Raji (cell line): Measurements from ENCODE around the gene ZBTB42.

Experiments
- POLR2A ChIP-seq: IDR thresholded peaks from 2 replicates; pipeline ENCODE4 v1.6.1; 2011; ENCODE audit warnings: low read depth, low read length, control low read depth; ENCODE audit not compliant: insufficient read depth

Gene ZBTB42

GRCh38 chr14:104766256-104766862, 34.5 kb upstream of the ZBTB42 start:
- TF ChIP-seq POLR2A = no peak

- TF ChIP-seq POLR2A = no peak
These were observed 33.9 kb upstream of the ZBTB42 start for GRCh38 chr14:104766863-104767633.

- TF ChIP-seq POLR2A = no peak
These were observed 33.3 kb upstream of the ZBTB42 start for GRCh38 chr14:104767634-104767918.

- no peak for TF ChIP-seq POLR2A
These were observed 32.2 kb upstream of the ZBTB42 start for GRCh38 chr14:104768437-104769323.

- no peak for TF ChIP-seq POLR2A
These were observed 31.4 kb upstream of the ZBTB42 start for GRCh38 chr14:104769324-104770071.

- no peak for TF ChIP-seq POLR2A
These were observed 30.8 kb upstream of the ZBTB42 start for GRCh38 chr14:104770072-104770579.

- TF ChIP-seq POLR2A = no peak
These were observed 30.0 kb upstream of the ZBTB42 start for GRCh38 chr14:104770851-104771272.

GRCh38 chr14:104771374-104771773, 29.5 kb upstream of the ZBTB42 start:
- TF ChIP-seq POLR2A = no peak

- no peak for TF ChIP-seq POLR2A
These were observed 28.8 kb upstream of the ZBTB42 start for GRCh38 chr14:104771918-104772706.

GRCh38 chr14:104772707-104773504, 28.0 kb upstream of the ZBTB42 start:
- no peak for TF ChIP-seq POLR2A

GRCh38 chr14:104773505-104774452, 27.1 kb upstream of the ZBTB42 start:
- TF ChIP-seq POLR2A = no peak

GRCh38 chr14:104774453-104775072, 26.3 kb upstream of the ZBTB42 start:
- TF ChIP-seq POLR2A = no peak
